GM12878 (cell line): ENCODE data around the gene GCNT3. TPM values are rescaled to one million over a fixed set of nuclear protein-coding genes. Genes with fewer than 3 reads are reported as not detected.

ENCODE experiments used
- ATAC-seq: fragments of 200-7000 bp; cut with Tn5 transposase; 3 replicates; pipeline ENCODE4 v1.9.1; 2020; ENCODE audit warnings: mild to moderate bottlenecking, moderate library complexity
- BruUV-seq: library from RNA; stranded (reverse); fragments of 400-500 nt; replicated peaks from 2 replicates; lab custom pipeline; 2021; lab: Mats Ljungman, UMichigan
- CTCF ChIA-PET: fragments of 300-600 bp; sonication (Branson Sonifier 250); formaldehyde crosslinking; extraction: SDS; loops from one replicate; lab custom pipeline; 2021; ENCODE audit warnings: inconsistent platforms; lab: Yijun Ruan, JAX
- POLR2A ChIA-PET: fragments of 350-600 bp; formaldehyde crosslinking; extraction: SDS; loops from one replicate; lab custom pipeline; 2021; ENCODE audit warnings: inconsistent platforms; lab: Charles Lee
- RAD21 ChIA-PET: fragments of 300-600 bp; sonication (Branson Sonifier 250); formaldehyde crosslinking; loops from one replicate; lab custom pipeline; 2023; ENCODE audit warnings: antibody characterized with exemption; ENCODE audit not compliant: unreplicated experiment; lab: Charles Lee
- SMC1A ChIA-PET: fragments of 300-600 bp; sonication (Branson Sonifier 250); formaldehyde crosslinking; loops from one replicate; lab custom pipeline; 2023; ENCODE audit not compliant: unreplicated experiment, uncharacterized antibody; lab: Charles Lee
- DNase-seq: peaks from one replicate; pipeline ENCODE4 v3.0.0-alpha.2; 2011; ENCODE audit warnings: low read depth, low spot score
- FAIRE-seq: peaks from 3 replicates; lab custom pipeline; 2011; peaks lifted over from hg19 to GRCh38; lab: Jason Lieb, UNC
- H2AFZ ChIP-seq: 2 replicates; pipeline ENCODE4 v1.6.0; 2011; ENCODE audit warnings: low read depth, low read length, control low read depth; ENCODE audit not compliant: control insufficient read depth
- H3K27ac ChIP-seq: 2 replicates; pipeline ENCODE4 v1.5.1; 2011; ENCODE audit warnings: control low read depth; ENCODE audit not compliant: control insufficient read depth, insufficient read depth
- H3K27me3 ChIP-seq, 2 experiments: replicated peaks in 1 of 2; 2 replicates each; pipeline versions ENCODE4 v1.6.0 to v1.6.1; 2011; ENCODE audit warnings: low read length in 1 of 2; ENCODE audit not compliant: control insufficient read depth in 2 of 2, insufficient read depth in 2 of 2
- H3K36me3 ChIP-seq, 2 experiments: 2 replicates each; pipeline ENCODE4 v1.5.1; 2011; ENCODE audit warnings: low read length in 1 of 2; ENCODE audit not compliant: control insufficient read depth in 2 of 2, insufficient read depth in 2 of 2
- H3K4me1 ChIP-seq: 2 replicates; pipeline ENCODE4 v1.6.1; 2011; ENCODE audit warnings: mild to moderate bottlenecking, low read length, moderate library complexity, mixed read lengths; ENCODE audit not compliant: control insufficient read depth, insufficient read depth
- H3K4me2 ChIP-seq: 2 replicates; pipeline ENCODE4 v1.6.0; 2011; ENCODE audit warnings: control low read depth; ENCODE audit not compliant: control insufficient read depth, insufficient read depth
- H3K4me3 ChIP-seq: fragments of 200-600 bp; sonication (generic); 2 replicates; pipeline ENCODE4 v1.5.1; 2016
- H3K79me2 ChIP-seq: 2 replicates; pipeline ENCODE4 v1.6.0; 2011; ENCODE audit warnings: low read length; ENCODE audit not compliant: control insufficient read depth, insufficient read depth
- H3K9ac ChIP-seq: 2 replicates; pipeline ENCODE4 v1.8.0; 2011; ENCODE audit warnings: low read length, control low read depth, mixed read lengths; ENCODE audit not compliant: control insufficient read depth, insufficient read depth
- H3K9me3 ChIP-seq: replicated peaks from 3 replicates; pipeline ENCODE4 v1.5.1; 2011; ENCODE audit warnings: mild to moderate bottlenecking, low read length; ENCODE audit not compliant: control insufficient read depth, insufficient read depth
- H4K20me1 ChIP-seq: 2 replicates; pipeline ENCODE4 v1.6.0; 2011; ENCODE audit not compliant: control insufficient read depth, insufficient read depth
- BACH1 ChIP-seq: fragments of 450-650 bp; IDR thresholded peaks from 2 replicates; pipeline ENCODE4 v1.6.1; 2017; ENCODE audit warnings: mild to moderate bottlenecking, borderline replicate concordance
- EP300 ChIP-seq, 2 experiments: fragments of 150-350 bp in 1 of 2; IDR thresholded peaks; 2 replicates each; pipeline ENCODE4 v1.6.1; 2011 to 2012; ENCODE audit warnings: low read depth in 2 of 2, low read length in 2 of 2, borderline replicate concordance in 1 of 2, improper control_type of control experiment in 1 of 2, inconsistent platforms in 1 of 2; ENCODE audit not compliant: control insufficient read depth in 1 of 2
- NFYA ChIP-seq: IDR thresholded peaks from 2 replicates; pipeline ENCODE4 v1.6.1; 2011; ENCODE audit warnings: low read depth, mild to moderate bottlenecking, low read length, improper control_type of control experiment, borderline replicate concordance
- PRDM15 ChIP-seq: fragments of 450-650 bp; formaldehyde crosslinking; IDR thresholded peaks from 2 replicates; pipeline ENCODE4 v1.4.0; 2020; ENCODE audit warnings: mild to moderate bottlenecking, moderate library complexity
- RAD21 ChIP-seq: IDR thresholded peaks from 2 replicates; pipeline ENCODE4 v1.6.1; 2011; ENCODE audit warnings: mild to moderate bottlenecking, low read depth, low read length, moderate library complexity; ENCODE audit not compliant: insufficient read depth
- WGBS: methylation state at CpG from one replicate; pipeline ENCODE4 v1.1.6; 2016; ENCODE audit warnings: low lambda C conversion rate; ENCODE audit not compliant: insufficient replicate concordance, insufficient coverage; ENCODE audit errors: missing lambda C conversion rate; 5-methylcytosine and 5-hydroxymethylcytosine counted together
- in situ Hi-C: fragments of 300-500 bp; cut with MboI; formaldehyde crosslinking; loops from 9 replicates; pipeline ENCODE4 v1.14.3; 2018; ENCODE audit warnings: mixed read lengths
- intact Hi-C: fragments of 100-400 bp; cut with micrococcal nuclease; formaldehyde crosslinking; loops from one replicate; pipeline ENCODE4 v1.14.2; 2022; ENCODE audit not compliant: unreplicated experiment
- polyA plus RNA-seq, 11 experiments: library from polyadenylated mRNA; depleted of rRNA in 4 of 11; unstranded in 6 of 11; stranded (reverse) in 5 of 11; fragments of >200 nt; fragmentation: Nextera tagmentation in 4 of 11; fragmentation: Illumina TruSeq in 1 of 11; extraction: Ambion mirVana in 4 of 11; extraction: Trizol in 1 of 11; gene quantifications; 1 replicate in 1 of 11; 2 replicates in 10 of 11; pipeline versions ENCODE4 v1.2.1 to v1.2.3, GENCODE V29; 2011 to 2016; ENCODE audit warnings: inconsistent platforms in 2 of 11, missing spikeins in 2 of 11, low read depth in 1 of 11
- total RNA-seq, 4 experiments: library from RNA; depleted of rRNA in 3 of 4; stranded (reverse); fragments of >200 nt in 3 of 4; fragmentation: Illumina TruSeq in 1 of 4; extraction: Trizol in 1 of 4; gene quantifications; 2 replicates each; pipeline versions ENCODE4 v1.2.1 to v1.2.3, GENCODE V29; 2013 to 2021
- TF ChIP-seq, protein P1 (sequence below), 3 experiments: IDR thresholded peaks in 2 of 3; conservative IDR thresholded peaks in 1 of 3; 2 replicates each; pipeline ENCODE4 v1.5.1; 2011; ENCODE audit warnings: low read depth in 3 of 3, low read length in 3 of 3, mild to moderate bottlenecking in 3 of 3, control low read depth in 2 of 3, moderate library complexity in 2 of 3, inconsistent platforms in 1 of 3, mixed read lengths in 1 of 3; ENCODE audit not compliant: control insufficient read depth in 2 of 3, insufficient read depth in 1 of 3; ENCODE audit errors: extremely low read depth in 1 of 3
- TF ChIP-seq, protein P2 (sequence below): IDR thresholded peaks from 2 replicates; pipeline ENCODE4 v1.6.1; 2011; ENCODE audit warnings: borderline replicate concordance, low read depth, mild to moderate bottlenecking, moderate library complexity, low read length; ENCODE audit not compliant: insufficient read depth, poor library complexity, severe bottlenecking

Gene GCNT3
- total and polyA plus RNA-seq, 10 of the 15 experiments (the other 5 are each of a cell fraction or from before 2014, with no cell fraction given), result 0.03 to 0.53 (median 0.25) TPM; not detected in 2

DNA sequence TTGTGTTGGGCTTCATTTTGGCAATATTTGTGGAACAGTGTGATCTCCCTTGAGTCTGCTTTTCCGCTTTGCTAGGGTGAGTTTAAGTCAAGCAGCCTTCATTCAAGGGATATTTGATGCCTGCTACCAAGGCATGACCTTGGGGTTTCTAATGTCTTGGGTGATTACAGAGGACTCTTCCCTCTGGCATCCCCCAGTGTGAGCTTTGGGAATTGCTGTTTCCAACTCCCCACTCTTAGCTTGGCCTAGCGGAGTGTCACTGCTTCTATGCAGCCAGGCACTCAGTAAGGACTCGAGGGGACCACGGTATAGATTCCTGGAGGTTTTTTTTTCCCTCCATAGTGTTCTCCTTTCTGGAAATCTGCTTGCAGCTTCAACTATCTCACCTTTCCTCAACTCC is 21.1 kb downstream of the GCNT3 start:
- intact Hi-C loops (no loop called here), in situ Hi-C loops (no loop called here)
- ChIA-PET CTCF (interaction anchor here (1.2 to 2.3 kb wide), 4 partner anchors 11 to 100 kb away, joined by 3 to 12 read pairs (median 4); no protein-coding TSS in a partner anchor), POLR2A (no interaction called here), SMC1A (interaction anchor here (0.9 to 2.6 kb wide), 3 partner anchors 19 to 100 kb away, joined by 3 to 8 read pairs (median 3); partner anchors contain the start of gene GCNT3), RAD21 (interaction anchor here (1.3 kb wide), 1 partner anchor 104 kb away, joined by 5 read pairs; no protein-coding TSS in a partner anchor)
- H3K9me3 ChIP-seq, result no peaks in the 10 kb centered on the region
- no peaks in the 10 kb centered on the region; a peak in 1 of 4 replicates for H3K36me3 ChIP-seq
- no peak overlapping the region for H3K27ac ChIP-seq
- no peaks in the 10 kb centered on the region for H3K27me3 ChIP-seq
- no peaks in the 10 kb centered on the region for H4K20me1 ChIP-seq
- no peak overlapping the region for H3K9ac ChIP-seq
- 87% methylated on average over 4 of the region's 4 CpGs for WGBS
- DNase-seq (no peak), FAIRE-seq (no peak), ATAC-seq (no peak)
- no peaks in the 10 kb centered on the region for H3K79me2 ChIP-seq
- H3K4me1 ChIP-seq, result no peaks in the 10 kb centered on the region
- no peak overlapping the region for H2AFZ ChIP-seq
- no peak overlapping the region for H3K4me2 ChIP-seq
- no peak overlapping the region for H3K4me3 ChIP-seq
- no TSS peak for BruUV-seq
- TF ChIP-seq RAD21, result 0 out of 2 replicates have a peak, but pooled peaks have one; percentile 10
- TF ChIP-seq, protein P1, sequence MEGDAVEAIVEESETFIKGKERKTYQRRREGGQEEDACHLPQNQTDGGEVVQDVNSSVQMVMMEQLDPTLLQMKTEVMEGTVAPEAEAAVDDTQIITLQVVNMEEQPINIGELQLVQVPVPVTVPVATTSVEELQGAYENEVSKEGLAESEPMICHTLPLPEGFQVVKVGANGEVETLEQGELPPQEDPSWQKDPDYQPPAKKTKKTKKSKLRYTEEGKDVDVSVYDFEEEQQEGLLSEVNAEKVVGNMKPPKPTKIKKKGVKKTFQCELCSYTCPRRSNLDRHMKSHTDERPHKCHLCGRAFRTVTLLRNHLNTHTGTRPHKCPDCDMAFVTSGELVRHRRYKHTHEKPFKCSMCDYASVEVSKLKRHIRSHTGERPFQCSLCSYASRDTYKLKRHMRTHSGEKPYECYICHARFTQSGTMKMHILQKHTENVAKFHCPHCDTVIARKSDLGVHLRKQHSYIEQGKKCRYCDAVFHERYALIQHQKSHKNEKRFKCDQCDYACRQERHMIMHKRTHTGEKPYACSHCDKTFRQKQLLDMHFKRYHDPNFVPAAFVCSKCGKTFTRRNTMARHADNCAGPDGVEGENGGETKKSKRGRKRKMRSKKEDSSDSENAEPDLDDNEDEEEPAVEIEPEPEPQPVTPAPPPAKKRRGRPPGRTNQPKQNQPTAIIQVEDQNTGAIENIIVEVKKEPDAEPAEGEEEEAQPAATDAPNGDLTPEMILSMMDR (IDR thresholded peaks at IDR 0.05 in 2 of 3, conservative IDR thresholded peaks at IDR 0.05 in 1 of 3; ENCODE audit: control insufficient read depth in 2 of 3, extremely low read depth in 1 of 3, insufficient read depth in 1 of 3, low read depth in 3 of 3, low read length in 3 of 3), result peak; percentile 9 to 23 (median 17); a peak in 2 of 6 replicates
- TF ChIP-seq BACH1, result no peak

GRCh38 chr15:59636184-59636583 is 24.6 kb downstream of the GCNT3 start:
- intact Hi-C loops, result no loop called here
- ATAC-seq (no peak), FAIRE-seq (peak; percentile 13), DNase-seq (no peak)
- H3K36me3 ChIP-seq, result peaks cover 0 to 6% of the 10 kb centered on the region in 2 experiments; a peak in 1 of 4 replicates
- no peaks in the 10 kb centered on the region for H3K9me3 ChIP-seq
- no peaks in the 10 kb centered on the region for H3K27me3 ChIP-seq
- BruUV-seq, result no TSS peak
- CTCF ChIA-PET, result interaction anchor here (2.4 kb wide), 1 partner anchor 103 kb away, joined by 6 read pairs; no protein-coding TSS in a partner anchor
- in situ Hi-C loops, result no loop called here
- RAD21 ChIA-PET, result no interaction called here
- POLR2A ChIA-PET, result no interaction called here
- no peak overlapping the region for H2AFZ ChIP-seq
- no peak overlapping the region for H3K4me2 ChIP-seq
- no peak overlapping the region for H3K9ac ChIP-seq
- WGBS, result 84% methylated on average over 3 of the region's 3 CpGs
- no peak overlapping the region for H3K27ac ChIP-seq
- H3K79me2 ChIP-seq, result no peaks in the 10 kb centered on the region
- H3K4me1 ChIP-seq, result no peaks in the 10 kb centered on the region
- no peak overlapping the region for H3K4me3 ChIP-seq
- SMC1A ChIA-PET, result no interaction called here
- H4K20me1 ChIP-seq, result no peaks in the 10 kb centered on the region
- TF ChIP-seq EP300 (IDR thresholded peaks at IDR 0.05; ENCODE audit: borderline replicate concordance in 1 of 2, control insufficient read depth in 1 of 2, low read depth in 2 of 2, low read length in 2 of 2) (no peak), NFYA (no peak), PRDM15 (CRISPR knock-in tag) (no peak)
- TF ChIP-seq, protein P2, sequence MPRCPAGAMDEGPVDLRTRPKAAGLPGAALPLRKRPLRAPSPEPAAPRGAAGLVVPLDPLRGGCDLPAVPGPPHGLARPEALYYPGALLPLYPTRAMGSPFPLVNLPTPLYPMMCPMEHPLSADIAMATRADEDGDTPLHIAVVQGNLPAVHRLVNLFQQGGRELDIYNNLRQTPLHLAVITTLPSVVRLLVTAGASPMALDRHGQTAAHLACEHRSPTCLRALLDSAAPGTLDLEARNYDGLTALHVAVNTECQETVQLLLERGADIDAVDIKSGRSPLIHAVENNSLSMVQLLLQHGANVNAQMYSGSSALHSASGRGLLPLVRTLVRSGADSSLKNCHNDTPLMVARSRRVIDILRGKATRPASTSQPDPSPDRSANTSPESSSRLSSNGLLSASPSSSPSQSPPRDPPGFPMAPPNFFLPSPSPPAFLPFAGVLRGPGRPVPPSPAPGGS, result no peak
